OCI-LY1 (cell line): ENCODE measurements around the gene MAGED2.

Source experiments
- H2AFZ ChIP-seq: fragments of 200-600 bp; sonication (generic), shearing (Covaris generic); 2 replicates; pipeline ENCODE4 v1.6.0; 2014; ENCODE audit warnings: antibody characterized with exemption, mild to moderate bottlenecking, low read length
- H3F3A ChIP-seq: fragments of 200-600 bp; sonication (generic), shearing (Covaris generic); 2 replicates; pipeline ENCODE4 v1.6.0; 2014; ENCODE audit warnings: mild to moderate bottlenecking, antibody characterized with exemption, low read length, moderate library complexity; ENCODE audit not compliant: insufficient read depth
- H3K27ac ChIP-seq: fragments of 200-600 bp; sonication (generic); 2 replicates; pipeline ENCODE4 v1.5.1; 2014; ENCODE audit warnings: low read length, mixed run types, mild to moderate bottlenecking, low read depth; ENCODE audit not compliant: poor library complexity, severe bottlenecking
- H3K27me3 ChIP-seq: fragments of 200-600 bp; sonication (generic); 2 replicates; pipeline ENCODE4 v1.6.0; 2014; ENCODE audit warnings: antibody characterized with exemption, mild to moderate bottlenecking, low read length, moderate library complexity; ENCODE audit not compliant: insufficient read depth
- H3K36me3 ChIP-seq: fragments of 200-600 bp; sonication (generic); 2 replicates; pipeline ENCODE4 v1.6.1; 2014; ENCODE audit warnings: mild to moderate bottlenecking, antibody characterized with exemption, low read length, moderate library complexity, mixed read lengths; ENCODE audit not compliant: insufficient read depth
- H3K4me1 ChIP-seq: fragments of 200-600 bp; sonication (generic); 2 replicates; pipeline ENCODE4 v1.5.1; 2014; ENCODE audit warnings: mild to moderate bottlenecking, low read length, moderate library complexity; ENCODE audit not compliant: insufficient read depth, severe bottlenecking
- H3K4me2 ChIP-seq: fragments of 200-600 bp; sonication (generic), shearing (Covaris generic); 2 replicates; pipeline ENCODE4 v1.6.1; 2014; ENCODE audit warnings: low read length
- H3K4me3 ChIP-seq: fragments of 200-600 bp; sonication (generic); 2 replicates; pipeline ENCODE4 v1.5.1; 2014; ENCODE audit warnings: low read length, low read depth, mild to moderate bottlenecking, mixed read lengths; ENCODE audit not compliant: poor library complexity, severe bottlenecking
- H3K79me2 ChIP-seq: fragments of 200-600 bp; shearing (Covaris generic); 2 replicates; pipeline ENCODE4 v1.6.1; 2016; ENCODE audit warnings: mixed run types, low read length, mixed read lengths; ENCODE audit not compliant: insufficient read depth
- H3K9ac ChIP-seq: fragments of 200-600 bp; sonication (generic), shearing (Covaris generic); 2 replicates; pipeline ENCODE4 v1.6.1; 2014; ENCODE audit warnings: mild to moderate bottlenecking, low read length, mixed read lengths
- H3K9me2 ChIP-seq: fragments of 200-600 bp; sonication (generic), shearing (Covaris generic); 2 replicates; pipeline ENCODE4 v1.6.1; 2014; ENCODE audit warnings: low read depth, mild to moderate bottlenecking, low read length, mixed read lengths
- H3K9me3 ChIP-seq: fragments of 200-600 bp; shearing (Covaris generic); 2 replicates; pipeline ENCODE4 v1.6.1; 2014; ENCODE audit warnings: low read length, mixed read lengths
- H4K20me1 ChIP-seq: fragments of 200-600 bp; sonication (generic), shearing (Covaris generic); 2 replicates; pipeline ENCODE4 v1.6.0; 2016; ENCODE audit warnings: mild to moderate bottlenecking, low read length; ENCODE audit not compliant: insufficient read depth
- CTCF ChIP-seq: fragments of 200-600 bp; sonication (generic), shearing (Covaris generic); IDR thresholded peaks from 2 replicates; pipeline ENCODE4 v1.5.1; 2017; ENCODE audit warnings: mild to moderate bottlenecking, antibody characterized with exemption, low read length, moderate library complexity, mixed read lengths
- EZH2 ChIP-seq: fragments of 200-600 bp; sonication (generic), shearing (Covaris generic); IDR thresholded peaks from 2 replicates; pipeline ENCODE4 v1.8.0; 2017; ENCODE audit warnings: borderline replicate concordance, mixed run types, mild to moderate bottlenecking, antibody characterized with exemption, low read length, moderate library complexity, mixed read lengths

MAGED2 gene

GRCh38 chrX:54808109-54808604 lies 612 bp downstream of the MAGED2 start:
- no peaks in the 10 kb centered on the region for H3K9me3 ChIP-seq

DNA sequence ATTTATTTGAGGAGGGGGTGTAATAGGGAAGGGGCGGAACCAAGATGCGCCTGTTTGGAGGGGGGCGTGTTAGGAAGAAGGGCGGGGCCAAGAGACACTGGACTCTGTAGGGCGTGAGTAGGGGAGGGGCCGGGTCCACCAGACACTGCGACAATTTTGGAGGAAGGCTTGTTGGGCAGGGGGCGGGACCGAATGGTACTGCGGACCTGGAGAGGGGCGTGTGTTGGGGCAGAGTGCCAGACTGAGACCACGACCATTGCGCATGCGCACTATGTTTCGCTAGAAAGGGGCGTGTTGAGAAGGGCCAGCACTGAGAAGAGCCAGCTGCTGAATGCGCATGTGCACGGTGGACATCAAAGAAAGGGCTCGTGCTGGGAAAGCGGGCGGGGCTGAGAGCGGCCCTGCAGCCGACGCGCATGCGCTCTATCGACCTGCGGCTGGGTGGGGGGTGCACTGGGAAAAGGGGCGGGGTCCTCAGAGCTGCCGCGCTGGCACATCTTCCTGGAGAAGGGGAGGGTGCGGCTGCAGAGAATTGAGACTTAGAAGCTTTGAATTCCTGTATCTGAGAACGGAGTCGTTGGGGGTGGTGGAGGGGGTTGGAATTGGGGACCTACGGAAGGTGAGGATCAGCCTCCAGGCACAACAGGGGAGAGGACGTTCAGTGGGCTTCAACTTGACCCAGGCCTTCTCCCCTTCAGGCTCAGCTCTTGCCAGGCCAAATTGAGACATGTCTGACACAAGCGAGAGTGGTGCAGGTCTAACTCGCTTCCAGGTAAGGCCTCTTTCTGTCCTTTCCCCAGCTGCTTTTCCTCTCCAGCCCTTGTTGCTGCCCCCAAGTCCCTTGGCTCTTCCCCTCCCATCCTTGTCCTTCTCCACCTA lies 1.3 kb downstream of the MAGED2 start:
- peaks cover 17% of the 10 kb centered on the region for H3K4me1 ChIP-seq
- no peaks in the 10 kb centered on the region for H4K20me1 ChIP-seq
- no peaks in the 10 kb centered on the region for H3F3A ChIP-seq
- no peaks in the 10 kb centered on the region for H3K79me2 ChIP-seq
- no peaks in the 10 kb centered on the region for H3K9me2 ChIP-seq
- no peaks in the 10 kb centered on the region for H3K27me3 ChIP-seq
- no peaks in the 10 kb centered on the region for H3K9me3 ChIP-seq
- peak overlapping the region; percentile 30 for H3K27ac ChIP-seq
- peak overlapping the region; percentile 76 for H3K9ac ChIP-seq
- H3K36me3 ChIP-seq, result no peaks in the 10 kb centered on the region
- peak overlapping the region; percentile 88 for H3K4me3 ChIP-seq
- peak overlapping the region; percentile 79 for H3K4me2 ChIP-seq
- no peak for TF ChIP-seq EZH2
- TF ChIP-seq CTCF, result no peak
- H2AFZ ChIP-seq, result no peak overlapping the region

More at GRCh38 chrX:54808109-54808604, 612 bp downstream of the MAGED2 start:
- H3K9me2 ChIP-seq, result no peaks in the 10 kb centered on the region
- peak overlapping the region; percentile 72 for H3K9ac ChIP-seq
- H3K79me2 ChIP-seq, result no peaks in the 10 kb centered on the region
- H3F3A ChIP-seq, result no peaks in the 10 kb centered on the region
- peak overlapping the region; percentile 88 for H3K4me3 ChIP-seq
- peaks cover 17% of the 10 kb centered on the region for H3K4me1 ChIP-seq
- H4K20me1 ChIP-seq, result no peaks in the 10 kb centered on the region
- no peaks in the 10 kb centered on the region for H3K27me3 ChIP-seq
- peak overlapping the region; percentile 30 for H3K27ac ChIP-seq
- H2AFZ ChIP-seq, result no peak overlapping the region
- TF ChIP-seq CTCF (no peak), EZH2 (no peak)
- H3K4me2 ChIP-seq, result peak overlapping the region; percentile 79
- no peaks in the 10 kb centered on the region for H3K36me3 ChIP-seq

DNA sequence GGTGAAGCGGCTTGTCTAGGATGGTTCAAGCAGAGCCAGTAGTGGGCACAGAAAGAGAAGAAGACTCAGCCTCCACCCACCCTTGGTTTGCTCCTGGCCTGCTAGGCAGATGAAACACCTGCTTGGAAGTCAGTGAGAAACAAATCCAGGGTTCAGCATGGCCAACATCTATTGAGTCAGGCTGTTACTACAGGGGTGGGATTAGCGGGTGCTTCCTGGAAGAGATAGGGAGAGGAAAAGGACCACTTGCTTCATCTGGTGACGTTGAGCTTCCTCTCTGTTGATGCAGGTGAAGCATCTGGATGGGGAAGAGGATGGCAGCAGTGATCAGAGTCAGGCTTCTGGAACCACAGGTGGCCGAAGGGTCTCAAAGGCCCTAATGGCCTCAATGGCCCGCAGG lies 3.0 kb downstream of the MAGED2 start:
- Histone ChIP-seq H3K9ac (no peak overlapping the region), H3K79me2 (no peaks in the 10 kb centered on the region), H3F3A (no peaks in the 10 kb centered on the region), H3K9me3 (no peaks in the 10 kb centered on the region), H3K4me1 (peaks cover 17% of the 10 kb centered on the region), H3K27ac (no peak overlapping the region), H3K9me2 (no peaks in the 10 kb centered on the region), H2AFZ (no peak overlapping the region), H3K27me3 (no peaks in the 10 kb centered on the region), H3K36me3 (no peaks in the 10 kb centered on the region; the same call in 1 of the 2 replicates), H4K20me1 (no peaks in the 10 kb centered on the region), H3K4me3 (no peak overlapping the region), H3K4me2 (no peak overlapping the region)
- TF ChIP-seq CTCF, result no peak
- no peak for TF ChIP-seq EZH2
